Aorta (tissue), 5 donors: ENCODE data around the gene PTPN6. TPM values are rescaled to one million over a fixed set of nuclear protein-coding genes. Genes with fewer than 3 reads are reported as not detected.
A peak's percentile ranks its signal among the peaks of the same experiment; 100 is the strongest.
"Not testable (repeated sequence)": the region's sequence is repeated elsewhere in the genome, so short reads cannot be mapped to it uniquely, and the experiment has no call there.

ENCODE experiments used
- ATAC-seq: fragments of 200-7000 bp; cut with Tn5 transposase; one replicate; pipeline ENCODE4 v1.9.1; 2022; ENCODE audit warnings: moderate library complexity; ENCODE audit not compliant: low FRiP score
- DNase-seq, 2 donors: peaks; one replicate each; pipeline ENCODE4 v3.0.0-alpha.2; 2020
- H3K27ac ChIP-seq, 2 donors: one replicate each; pipeline ENCODE4 v1.5.1; 2013; ENCODE audit warnings: low read length in 2 of 2, mild to moderate bottlenecking in 2 of 2, moderate library complexity in 2 of 2, control low read depth in 1 of 2, inconsistent platforms in 1 of 2, low read depth in 1 of 2
- H3K27me3 ChIP-seq, 2 donors: one replicate each; pipeline ENCODE4 v1.6.1; 2013; ENCODE audit warnings: control low read depth in 1 of 2, low read length in 1 of 2, mild to moderate bottlenecking in 1 of 2, moderate library complexity in 1 of 2; ENCODE audit not compliant: insufficient read depth in 2 of 2, control insufficient read depth in 1 of 2
- H3K36me3 ChIP-seq, 2 donors: one replicate each; pipeline ENCODE4 v1.6.1; 2013; ENCODE audit warnings: control low read depth in 1 of 2, low read length in 1 of 2, mild to moderate bottlenecking in 1 of 2; ENCODE audit not compliant: insufficient read depth in 2 of 2, control insufficient read depth in 1 of 2
- H3K4me1 ChIP-seq, 2 donors: one replicate each; pipeline ENCODE4 v1.6.1; 2013; ENCODE audit warnings: low read length in 2 of 2, control low read depth in 1 of 2, mild to moderate bottlenecking in 1 of 2, moderate library complexity in 1 of 2; ENCODE audit not compliant: insufficient read depth in 2 of 2, control insufficient read depth in 1 of 2
- H3K4me3 ChIP-seq, 2 donors: one replicate each; pipeline ENCODE4 v1.5.1; 2013; ENCODE audit warnings: low read length in 2 of 2, control low read depth in 1 of 2, mild to moderate bottlenecking in 1 of 2
- H3K9me3 ChIP-seq: one replicate; pipeline ENCODE4 v1.6.1; 2013; ENCODE audit warnings: mild to moderate bottlenecking, low read length; ENCODE audit not compliant: control insufficient read depth
- WGBS, 2 donors: extraction: QIAGEN DNeasy Blood & Tissue Kit; methylation state at CpG; one replicate each; pipeline ENCODE4 v1.1.7; 2013; 5-methylcytosine and 5-hydroxymethylcytosine counted together
- intact Hi-C, 2 donors: fragments of 100-400 bp; cut with DNase I; formaldehyde crosslinking; loops; one replicate each; pipeline versions ENCODE4 v1.14.2 to v1.15.0; 2022
- long read RNA-seq, 2 donors: library from polyadenylated mRNA; unstranded; transcript quantifications; one replicate each; pipeline ENCODE4 v2.0.0, GENCODE V29; 2020 to 2021
- polyA plus RNA-seq, 2 donors: library from polyadenylated mRNA; stranded (reverse); fragments of 200-250 nt; gene quantifications; one replicate each; pipeline ENCODE4 v1.2.3, GENCODE V29; 2013
- total RNA-seq, 2 donors: library from RNA; stranded (reverse); fragmentation: NEBNext Ultra II Directional; extraction: Animal tissue kit (Norgen Biotek cat#: 25700); gene quantifications; one replicate each; pipeline ENCODE4 v1.2.1, GENCODE V29; 2021
- donor health status: healthy with polysubstance abuse.
- donor health status: Bipolar disorder and iron deficiency.
- donor health status: DM: no; HTN: no; CAD: no.
- donor health status: DM: no; HTN: no; CAD: no.
- donor health status: DM: yes; HTN: yes; CAD: no.

The PTPN6 gene
- total RNA-seq (10 to 100 TPM; 29.8 to 42.3 TPM), polyA plus RNA-seq (10 to 100 TPM; 10.1 to 25.7 TPM)
- long read RNA-seq, donor 1, transcript PTPN6-201 (16 exons, 2,245 nt): major isoform, 52 of 77 reads
- long read RNA-seq, donor 1, partial matches to known transcripts: 7 of 77 reads
- long read RNA-seq, donor 1, other reads (novel, unspliced or antisense): 16 of 77 reads
- long read RNA-seq, donor 2, transcript PTPN6-201 (16 exons, 2,245 nt): major isoform, 7 of 14 reads
- long read RNA-seq, donor 2, partial matches to known transcripts: 6 of 14 reads
- long read RNA-seq, donor 2, other reads (novel, unspliced or antisense): 0 of 14 reads

GRCh38 chr12:6950811-6951540 lies at the start of gene PTPN6:
Gene PTPN6, plus strand, starts transcription at chr12:6951356. Its CDS starts 157 bp downstream, at chr12:6951513.
- Histone ChIP-seq H3K27ac (no peak within 1 kb of the TSS), H3K27me3 (no peaks in the 10 kb centered on the region), H3K4me1 (no peaks in the 10 kb centered on the region), H3K4me3 (no peak within 1 kb of the TSS), H3K36me3 (no peaks in the 10 kb centered on the region), H3K9me3 (no peaks in the 10 kb centered on the region)
- peak; percentile 84 to 85 for DNase-seq
- ATAC-seq: no peak
- 81 to 82% methylated on average over 25 of the region's 25 CpGs for WGBS, 2 donors
- intact Hi-C loops: no loop called here

- Histone ChIP-seq H3K27me3 (no peaks in the 10 kb centered on the region), H3K4me1 (no peaks in the 10 kb centered on the region), H3K4me3 (no peak overlapping the region), H3K36me3 (no peaks in the 10 kb centered on the region), H3K9me3 (no peaks in the 10 kb centered on the region), H3K27ac (no peak overlapping the region)
- 83 to 89% methylated on average over 4 of the region's 4 CpGs for whole genome bisulfite sequencing, 2 donors
- intact Hi-C loops: no loop called here
- ATAC-seq: no peak
- no peak for DNase-seq
Observed at GRCh38 chr12:6902448-6902847, 48.7 kb upstream of the PTPN6 start.

GRCh38 chr12:6903722-6904121 lies 47.4 kb upstream of the PTPN6 start:
- Histone ChIP-seq H3K27me3 (no peaks in the 10 kb centered on the region), H3K9me3 (no peaks in the 10 kb centered on the region), H3K27ac (no peak overlapping the region), H3K36me3 (no peaks in the 10 kb centered on the region), H3K4me3 (no peak overlapping the region), H3K4me1 (no peaks in the 10 kb centered on the region)
- ATAC-seq (no peak), DNase-seq (no peak)
- intact Hi-C loops: no loop called here
- 90 to 91% methylated on average over 1 of the region's 1 CpG for WGBS, 2 donors

- peak within 1 kb of the TSS; percentile 15 to 62 for H3K4me3 ChIP-seq
- DNase-seq: peak; percentile 98 to 99
- H3K4me1 ChIP-seq: no peaks in the 10 kb centered on the region
- H3K36me3 ChIP-seq: no peaks in the 10 kb centered on the region
- intact Hi-C loops: no loop called here
- H3K27ac ChIP-seq: peak within 1 kb of the TSS in 1 of 2 donors; percentile 62
- H3K9me3 ChIP-seq: no peaks in the 10 kb centered on the region
- 4% methylated on average over 34 of the region's 34 CpGs for WGBS, 2 donors
- peak; percentile 97 for ATAC-seq
- H3K27me3 ChIP-seq: no peaks in the 10 kb centered on the region
Observed at GRCh38 chr12:6904280-6905276, 46.6 kb upstream of the PTPN6 start, which contains the start of gene LRRC23. Gene LRRC23, plus strand, starts transcription at chr12:6904822. Its CDS starts 812 bp downstream, at chr12:6905634.

GRCh38 chr12:6905414-6906040 lies 45.6 kb upstream of the PTPN6 start:
- 66 to 72% methylated on average over 5 of the region's 5 CpGs for WGBS, 2 donors
- Histone ChIP-seq H3K9me3 (no peaks in the 10 kb centered on the region), H3K4me1 (no peaks in the 10 kb centered on the region), H3K36me3 (no peaks in the 10 kb centered on the region), H3K27me3 (no peaks in the 10 kb centered on the region), H3K4me3 (no peak overlapping the region), H3K27ac (peak overlapping the region in 1 of 2 donors; percentile 62)
- DNase-seq (no peak), ATAC-seq (no peak)
- intact Hi-C loops: no loop called here

- intact Hi-C loops, ATAC-seq, H3K36me3 ChIP-seq, H3K27ac ChIP-seq, H3K4me3 ChIP-seq, H3K4me1 ChIP-seq, H3K27me3 ChIP-seq, H3K9me3 ChIP-seq: not testable (repeated sequence)
- WGBS, 2 donors: 93 to 96% methylated on average over 11 of the region's 11 CpGs
- DNase-seq: peak in 1 of 2 donors; percentile 32
Observed at GRCh38 chr12:6908141-6908540, 43.0 kb upstream of the PTPN6 start.

- H3K9me3 ChIP-seq: no peaks in the 10 kb centered on the region
- ATAC-seq (no peak), DNase-seq (peak in 1 of 2 donors; percentile 51)
- no peaks in the 10 kb centered on the region for H3K4me1 ChIP-seq
- intact Hi-C loops: no loop called here
- no peaks in the 10 kb centered on the region for H3K36me3 ChIP-seq
- no peaks in the 10 kb centered on the region for H3K27me3 ChIP-seq
- no peak overlapping the region for H3K27ac ChIP-seq
- no peak overlapping the region for H3K4me3 ChIP-seq
- WGBS, 2 donors: 85 to 89% methylated on average over 4 of the region's 4 CpGs
Observed at GRCh38 chr12:6909421-6910145, 41.6 kb upstream of the PTPN6 start.
